GF-D8 (cell line): Measurements from ENCODE around the gene TRIM68.

ENCODE experiments used
- DNase-seq: peaks from one replicate; lab custom pipeline; 2025; lab: John Stamatoyannopoulos, UW

TRIM68 gene

DNA sequence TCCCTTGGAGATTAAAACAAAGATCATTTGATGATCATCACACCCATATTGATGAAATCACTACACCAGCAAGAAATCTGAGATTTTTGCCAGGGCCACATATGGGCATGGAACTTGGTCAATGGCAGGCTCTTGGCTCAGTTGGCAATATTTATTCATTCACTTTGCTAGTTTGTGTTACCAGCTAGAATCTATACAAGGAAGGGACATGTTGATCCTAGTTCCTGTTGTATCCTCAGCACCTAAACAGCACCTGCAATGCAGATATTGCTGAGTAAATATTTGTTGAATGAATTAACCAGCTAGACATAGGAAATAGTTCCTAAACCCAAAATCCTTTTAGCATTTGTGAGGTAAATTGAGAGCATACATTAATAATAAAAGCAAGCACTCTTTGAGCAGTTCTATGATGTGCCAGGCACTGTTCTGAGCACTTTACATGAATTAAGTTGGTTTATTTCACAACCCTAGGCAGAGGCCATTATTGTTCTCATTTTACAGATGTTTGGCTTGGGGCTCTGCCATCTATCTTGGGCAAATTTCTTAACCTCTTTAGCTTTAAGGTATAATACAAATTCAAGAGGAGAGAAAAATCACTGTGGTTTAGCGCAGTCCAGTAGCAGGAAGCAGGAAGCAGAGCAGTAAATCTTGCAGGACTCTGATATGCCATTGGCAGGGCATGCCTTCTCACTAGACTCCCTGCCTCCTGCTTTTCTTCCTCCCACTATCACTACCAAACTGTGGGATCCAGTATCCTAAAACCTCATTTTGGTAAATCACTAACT is 1.6 kb downstream of the TRIM68 start:
- DNase-seq = no peak

DNA sequence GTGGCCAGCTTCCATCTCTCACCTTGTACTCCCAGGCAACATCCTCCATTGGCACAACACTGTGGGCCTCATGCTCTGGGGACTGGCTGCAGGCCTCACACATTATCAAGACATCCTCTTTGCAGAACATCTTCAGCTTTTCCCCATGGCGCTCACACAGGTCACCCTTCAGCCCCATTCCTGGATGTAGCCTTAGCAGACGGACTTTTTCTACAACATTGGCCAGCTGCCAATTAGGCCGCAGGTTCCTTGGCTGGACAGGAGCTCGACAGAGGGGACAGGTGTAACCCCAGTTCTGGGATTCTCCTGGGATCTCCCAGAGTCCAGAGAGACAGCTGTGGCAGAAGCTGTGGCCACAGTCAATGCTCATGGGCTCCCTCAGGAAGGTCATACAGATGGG is 3.0 kb downstream of the TRIM68 start:
- DNase-seq = no peak

DNA sequence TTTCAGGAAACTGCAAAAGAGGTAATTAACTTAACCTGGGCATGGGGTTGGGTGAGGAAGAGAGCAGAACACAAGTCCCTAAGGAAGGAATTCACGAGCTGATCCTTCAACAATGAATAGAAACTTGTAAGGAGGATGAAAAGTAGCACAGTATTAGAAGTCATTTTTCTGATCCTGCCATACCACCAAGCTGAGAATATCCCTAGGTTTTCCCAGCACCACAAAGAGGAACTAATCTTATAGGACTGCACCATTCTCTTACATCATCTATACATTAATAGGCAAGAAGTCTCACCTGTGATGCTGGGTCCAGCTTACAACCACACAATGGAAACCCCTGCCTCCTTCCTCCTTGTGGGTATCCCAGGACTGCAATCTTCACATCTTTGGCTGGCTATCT is 14.3 kb downstream of the TRIM68 start, which contains the start of gene OR52I1:
Gene OR52I1, plus strand, starts transcription at position 301 of the 400 bp plus-strand sequence. Its CDS starts 0 bp downstream, at position 301.
- DNase-seq = no peak

- no peak for DNase-seq
These were observed 19.0 kb downstream of the TRIM68 start for GRCh38 chr11:4589017-4589416.

DNA sequence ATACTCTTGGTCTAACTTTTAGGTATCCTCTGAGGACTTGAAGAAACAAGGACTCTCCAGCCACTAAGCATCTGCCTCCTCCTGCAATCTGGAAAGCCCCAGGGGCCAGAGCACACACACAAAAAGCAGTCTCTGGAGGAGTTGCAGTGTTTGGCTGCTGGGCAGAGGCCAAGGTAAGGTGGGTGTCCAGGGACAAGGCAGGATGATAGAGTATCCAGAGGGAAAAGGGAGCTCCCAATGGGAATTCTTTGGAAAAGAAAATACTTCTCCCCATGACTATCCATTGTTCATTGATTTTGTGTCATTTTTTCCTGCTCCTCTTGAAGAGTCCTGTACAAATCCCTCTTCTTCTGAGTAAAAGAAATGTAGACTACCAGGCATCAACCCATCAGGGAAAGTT is 26.6 kb downstream of the TRIM68 start, which contains the start of gene OR52I2:
Gene OR52I2, plus strand, starts transcription at position 301 of the 400 bp plus-strand sequence.
- DNase-seq = no peak

DNA sequence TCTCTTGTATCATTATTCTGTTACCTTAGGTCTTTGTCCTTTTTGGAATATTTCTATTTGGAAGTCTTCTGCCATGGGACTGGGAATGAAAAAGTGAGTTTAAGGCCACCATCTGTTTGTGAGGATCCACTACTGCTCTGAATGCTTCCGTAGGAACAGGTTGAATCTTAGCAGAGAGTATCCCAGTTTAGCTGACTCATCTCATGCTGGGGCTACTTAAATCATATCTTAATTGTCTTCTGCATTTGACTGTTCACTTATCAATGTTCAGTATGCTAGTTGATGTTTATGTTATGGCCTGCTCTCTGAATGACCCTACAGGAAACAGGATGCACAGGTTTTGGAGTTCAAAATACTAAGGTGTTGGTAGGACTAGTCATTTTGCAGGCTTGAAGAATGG is 27.9 kb downstream of the TRIM68 start:
- no peak for DNase-seq

GRCh38 chr11:4578624-4579023 is 29.4 kb downstream of the TRIM68 start:
- no peak for DNase-seq

- DNase-seq = no peak
These were observed 30.3 kb downstream of the TRIM68 start for GRCh38 chr11:4577761-4578160.

- DNase-seq = no peak
These were observed 31.2 kb downstream of the TRIM68 start for GRCh38 chr11:4576880-4577279.

DNA sequence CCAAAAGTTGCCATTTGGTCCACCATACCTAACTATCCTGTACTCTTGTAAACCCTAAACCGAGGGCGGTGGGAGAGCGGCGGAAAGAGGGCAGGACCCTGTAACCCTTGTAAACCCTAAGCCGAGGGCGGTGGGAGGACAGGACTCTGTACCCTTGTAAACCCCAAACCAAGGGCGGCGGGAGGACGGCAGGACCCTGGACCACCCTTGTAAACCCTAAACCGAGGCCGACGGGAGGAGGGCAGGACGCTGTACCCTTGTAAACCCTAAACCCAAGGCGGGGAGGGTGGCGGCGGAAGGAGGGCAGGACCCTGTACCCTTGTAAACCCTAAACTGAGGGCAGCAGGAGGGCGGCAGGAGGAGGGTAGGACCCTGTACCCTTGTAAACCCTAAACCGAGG is 39.0 kb downstream of the TRIM68 start:
- DNase-seq = no peak

GRCh38 chr11:4565371-4565770 is 42.7 kb downstream of the TRIM68 start:
- DNase-seq = no peak

- no peak for DNase-seq
These were observed 47.6 kb downstream of the TRIM68 start for GRCh38 chr11:4560467-4560866.

DNA sequence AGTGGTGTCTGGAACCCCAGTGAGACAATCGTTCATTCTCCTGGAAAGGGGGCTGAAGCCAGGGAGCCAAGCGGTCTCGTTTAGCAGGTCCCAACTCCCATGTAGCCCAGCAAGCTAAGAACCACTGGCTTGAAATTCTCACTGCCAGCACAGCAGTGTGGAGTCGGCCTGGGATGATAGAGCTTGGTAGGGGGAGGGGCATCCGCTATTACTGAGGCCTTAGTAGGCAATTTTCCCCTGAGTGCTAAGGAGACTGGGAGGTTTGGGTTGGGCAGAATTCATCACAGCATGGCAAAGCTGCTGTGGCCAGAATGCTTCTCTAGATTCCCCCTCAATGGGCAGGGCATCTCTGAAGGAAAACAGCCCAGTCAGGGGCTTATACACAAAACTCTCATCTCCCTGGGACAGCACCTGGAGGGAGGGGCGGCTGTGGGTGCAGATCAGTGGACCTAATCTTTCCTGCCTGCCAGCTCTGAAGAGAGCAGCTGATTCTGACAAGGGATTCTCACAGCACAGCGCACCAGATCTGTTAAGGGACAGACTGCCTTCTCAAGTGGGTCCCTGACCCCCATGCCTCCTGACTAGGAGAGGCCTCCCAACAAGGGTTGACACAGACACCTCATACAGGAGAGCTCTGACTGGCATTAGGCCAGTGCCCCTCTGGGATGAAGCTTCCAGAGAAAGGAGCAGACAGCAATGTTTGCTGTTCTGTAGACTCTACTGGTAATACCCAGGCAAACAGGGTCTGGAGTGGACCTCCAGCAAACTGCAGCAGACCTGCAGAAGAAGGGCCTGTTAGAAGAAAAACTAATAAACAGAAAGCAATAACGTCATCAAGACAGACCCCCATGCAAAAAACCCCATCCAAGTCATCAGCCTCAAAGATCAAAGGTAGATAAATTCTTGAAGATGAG is 48.2 kb downstream of the TRIM68 start:
- DNase-seq = no peak

DNA sequence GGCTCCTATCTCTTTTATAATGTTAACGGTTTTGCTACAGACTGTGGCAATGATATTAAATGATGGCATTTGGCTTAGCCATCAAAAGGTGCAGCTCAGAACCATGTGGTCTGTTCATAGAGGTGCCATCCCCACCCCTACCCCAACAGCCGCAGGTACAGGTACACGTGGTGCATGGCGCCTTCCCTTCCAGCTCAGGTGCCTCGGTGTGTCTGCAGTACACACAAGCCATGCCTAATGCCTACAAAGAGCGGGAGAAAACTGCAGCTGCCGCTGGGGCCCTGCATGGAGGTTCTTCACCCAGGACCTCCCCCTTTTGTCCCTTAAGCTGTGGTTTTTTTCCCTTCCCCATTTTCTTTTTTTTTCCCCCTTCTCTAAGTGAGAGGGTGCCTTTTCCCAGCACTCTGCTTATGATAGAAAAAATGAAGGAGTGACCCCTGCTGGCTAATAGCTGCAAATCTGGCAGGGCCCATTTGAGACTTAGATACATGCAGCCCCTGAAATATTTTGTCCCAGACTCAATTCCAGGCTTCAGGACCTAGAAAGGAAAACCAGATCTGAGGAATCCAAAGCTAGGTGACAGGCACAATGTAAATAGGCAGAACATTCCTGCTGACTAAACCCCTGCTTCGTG is 56.6 kb downstream of the TRIM68 start:
- no peak for DNase-seq
